PC-3 (cell line): ENCODE measurements around the gene TRIM71.

Experiments
- CTCF ChIP-seq: fragments of 300-600 bp; sonication (generic); conservative IDR thresholded peaks from 2 replicates; pipeline ENCODE4 v1.5.1; 2017; ENCODE audit warnings: antibody characterized with exemption, low read depth, mild to moderate bottlenecking, low read length
- EZH2 ChIP-seq: fragments of 300-600 bp; sonication (generic); IDR thresholded peaks from one replicate; pipeline ENCODE4 v1.6.1; 2017; ENCODE audit warnings: antibody characterized with exemption, mild to moderate bottlenecking, low read length; ENCODE audit not compliant: unreplicated experiment
- EZH2phosphoT487 ChIP-seq: fragments of 300-600 bp; sonication (generic); IDR thresholded peaks from 2 replicates; pipeline ENCODE4 v1.6.1; 2018; ENCODE audit warnings: mild to moderate bottlenecking, antibody characterized with exemption, low read length, borderline replicate concordance

DNA sequence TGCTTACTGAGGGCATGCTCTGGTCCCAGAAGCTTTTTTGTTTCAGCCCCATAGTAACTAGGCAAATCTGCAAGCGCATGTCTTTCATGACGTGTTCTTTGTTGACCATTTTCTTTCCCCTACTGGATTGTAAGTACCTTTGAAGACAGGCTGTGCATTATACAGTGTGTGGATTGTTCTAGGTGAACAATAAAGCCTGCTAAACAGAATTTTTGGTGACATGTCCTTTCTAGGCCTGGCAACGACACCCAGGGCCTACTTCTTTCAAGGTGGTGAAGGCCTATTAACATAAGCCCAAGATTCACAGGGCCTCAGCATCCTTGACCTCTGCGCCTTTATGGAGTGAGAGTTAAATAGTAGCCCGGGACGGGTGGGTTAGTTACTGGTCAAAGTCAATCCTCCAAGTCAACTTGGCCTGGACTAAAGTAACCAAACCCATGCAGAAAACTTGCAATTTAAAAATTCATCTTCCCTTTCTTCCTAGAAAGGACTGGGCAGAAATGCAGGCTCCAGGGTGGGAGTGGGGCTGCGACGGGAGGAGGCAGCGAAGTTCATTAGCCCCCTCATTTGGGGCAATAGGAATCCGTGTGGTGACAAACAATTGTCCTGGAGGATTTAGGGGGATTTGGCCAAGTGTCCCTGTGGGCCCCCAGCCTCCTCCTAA, 37.6 kb upstream of the TRIM71 start:
- no peak for TF ChIP-seq CTCF
- TF ChIP-seq EZH2: no peak
- no peak for TF ChIP-seq EZH2phosphoT487
